Measurements from ENCODE around the gene C11orf16.
A peak's percentile ranks its signal among the peaks of the same experiment; 100 is the strongest.
"Not testable (repeated sequence)": the region's sequence is repeated elsewhere in the genome, so short reads cannot be mapped to it uniquely, and the experiment has no call there.

C11orf16 gene

GRCh38 chr11:8932564-8933180 lies at the start of gene C11orf16:
Gene C11orf16 (minus strand): TSS chr11:8932947. CDS start chr11:8932308, 639 bp downstream.
- no peaks in the 10 kb centered on the region for H3K4me1 Mint-ChIP-seq (ENCODE audit: low read depth)

GRCh38 chr11:8980485-8980884 lies 47.7 kb upstream of the C11orf16 start:
- Mint-ChIP-seq H3K36me3 (ENCODE audit: low read depth) (no peaks in the 10 kb centered on the region), H3K9me3 (no peaks in the 10 kb centered on the region), H3K27me3 (no peaks in the 10 kb centered on the region), H3K4me1 (ENCODE audit: low read depth) (no peaks in the 10 kb centered on the region), H3K4me3 (no peak overlapping the region), H3K27ac (no peak overlapping the region)
- intact Hi-C loops (cut with micrococcal nuclease) = no loop called here

More at GRCh38 chr11:8932564-8933180, at the start of gene C11orf16:
- intact Hi-C loops (cut with micrococcal nuclease) = no loop called here
- no peak within 1 kb of the TSS for H3K27ac Mint-ChIP-seq
- H3K4me3 Mint-ChIP-seq = no peak within 1 kb of the TSS
- no peaks in the 10 kb centered on the region for H3K36me3 Mint-ChIP-seq (ENCODE audit: low read depth)
- no peaks in the 10 kb centered on the region for H3K27me3 Mint-ChIP-seq
- H3K9me3 Mint-ChIP-seq = no peaks in the 10 kb centered on the region

DNA sequence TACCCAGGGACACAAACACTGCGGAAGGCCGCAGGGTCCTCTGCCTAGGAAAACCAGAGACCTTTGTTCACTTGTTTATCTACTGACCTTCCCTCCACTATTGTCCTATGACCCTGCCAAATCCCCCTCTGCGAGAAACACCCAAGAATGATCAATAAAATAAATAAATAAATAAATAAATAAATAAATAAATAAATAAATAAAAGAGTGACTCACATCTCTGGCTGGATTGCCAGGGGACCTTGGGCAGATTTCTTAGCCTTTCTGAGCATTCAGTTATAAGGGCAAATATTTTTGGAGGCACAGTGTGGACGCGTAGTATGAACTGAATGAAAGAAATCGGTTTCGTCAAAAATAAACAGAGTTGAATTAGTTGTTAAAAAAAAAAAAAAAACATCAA lies 46.6 kb upstream of the C11orf16 start:
- H3K27ac Mint-ChIP-seq; H3K36me3 Mint-ChIP-seq (ENCODE audit: low read depth); H3K27me3 Mint-ChIP-seq; intact Hi-C loops (cut with micrococcal nuclease); H3K4me1 Mint-ChIP-seq (ENCODE audit: low read depth); H3K4me3 Mint-ChIP-seq; H3K9me3 Mint-ChIP-seq: not testable (repeated sequence)

GRCh38 chr11:8973121-8973520 lies 40.4 kb upstream of the C11orf16 start:
- peaks cover 8% of the 10 kb centered on the region for H3K4me1 Mint-ChIP-seq (ENCODE audit: low read depth)
- H3K27ac Mint-ChIP-seq = peak overlapping the region; percentile 69
- no peak overlapping the region for H3K4me3 Mint-ChIP-seq
- intact Hi-C loops (cut with micrococcal nuclease) = no loop called here
- no peaks in the 10 kb centered on the region for H3K9me3 Mint-ChIP-seq
- H3K27me3 Mint-ChIP-seq = no peaks in the 10 kb centered on the region
- no peaks in the 10 kb centered on the region for H3K36me3 Mint-ChIP-seq (ENCODE audit: low read depth)

DNA sequence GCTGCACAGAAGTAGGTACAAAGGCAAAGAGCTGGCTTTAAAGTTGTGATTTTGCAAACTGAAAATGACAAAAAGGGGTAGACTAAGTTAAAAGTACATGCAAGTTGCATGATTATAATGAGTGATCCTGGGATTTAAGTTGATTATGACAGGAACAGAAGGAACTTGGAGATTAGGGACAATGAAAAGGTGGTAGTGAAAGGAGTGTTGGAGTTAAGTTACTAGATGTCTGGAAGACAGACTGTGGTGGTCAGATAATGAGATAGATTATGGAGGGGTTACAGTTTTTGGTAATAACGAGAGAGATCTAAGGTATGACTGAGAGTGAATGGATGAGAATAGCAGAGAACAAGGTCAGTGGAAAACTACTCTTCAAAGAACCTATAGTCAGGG lies 39.2 kb upstream of the C11orf16 start:
- Mint-ChIP-seq H3K27me3 (no peaks in the 10 kb centered on the region), H3K9me3 (no peaks in the 10 kb centered on the region), H3K36me3 (ENCODE audit: low read depth) (no peaks in the 10 kb centered on the region), H3K27ac (no peak overlapping the region), H3K4me1 (ENCODE audit: low read depth) (peaks cover 16% of the 10 kb centered on the region), H3K4me3 (no peak overlapping the region)
- intact Hi-C loops (cut with micrococcal nuclease) = no loop called here

- peaks cover 22% of the 10 kb centered on the region for H3K4me1 Mint-ChIP-seq (ENCODE audit: low read depth)
- H3K27ac Mint-ChIP-seq = no peak overlapping the region
- H3K9me3 Mint-ChIP-seq = no peaks in the 10 kb centered on the region
- intact Hi-C loops (cut with micrococcal nuclease) = no loop called here
- H3K36me3 Mint-ChIP-seq (ENCODE audit: low read depth) = no peaks in the 10 kb centered on the region
- H3K4me3 Mint-ChIP-seq = no peak overlapping the region
- H3K27me3 Mint-ChIP-seq = no peaks in the 10 kb centered on the region
Observed at GRCh38 chr11:8971196-8971923, 38.6 kb upstream of the C11orf16 start.

GRCh38 chr11:8967184-8967583 lies 34.4 kb upstream of the C11orf16 start:
- intact Hi-C loops (cut with micrococcal nuclease) = no loop called here
- Mint-ChIP-seq H3K27me3 (no peaks in the 10 kb centered on the region), H3K4me3 (no peak overlapping the region), H3K36me3 (ENCODE audit: low read depth) (peaks cover 10% of the 10 kb centered on the region), H3K9me3 (no peaks in the 10 kb centered on the region), H3K27ac (peak overlapping the region; percentile 68), H3K4me1 (ENCODE audit: low read depth) (peaks cover 37% of the 10 kb centered on the region)

GRCh38 chr11:8964324-8965320 lies 31.9 kb upstream of the C11orf16 start, which contains the start of gene TMEM9B:
Gene TMEM9B (minus strand): TSS chr11:8964442. CDS start chr11:8964313, 129 bp downstream.
- intact Hi-C loops (cut with micrococcal nuclease) = loop anchor here (2.0 to 5.0 kb wide), 5 partner anchors 38 to 276 kb away; partner anchors contain the start of genes AKIP1 and NRIP3
- no peaks in the 10 kb centered on the region for H3K27me3 Mint-ChIP-seq
- H3K9me3 Mint-ChIP-seq = no peaks in the 10 kb centered on the region
- peak within 1 kb of the TSS; percentile 100 for H3K4me3 Mint-ChIP-seq
- peaks cover 15% of the 10 kb centered on the region for H3K36me3 Mint-ChIP-seq (ENCODE audit: low read depth)
- H3K4me1 Mint-ChIP-seq (ENCODE audit: low read depth) = peaks cover 45% of the 10 kb centered on the region
- peak within 1 kb of the TSS; percentile 95 for H3K27ac Mint-ChIP-seq

GRCh38 chr11:8963569-8964323 lies 31.0 kb upstream of the C11orf16 start:
- Mint-ChIP-seq H3K27me3 (no peaks in the 10 kb centered on the region), H3K4me1 (ENCODE audit: low read depth) (peaks cover 45% of the 10 kb centered on the region), H3K9me3 (no peaks in the 10 kb centered on the region), H3K4me3 (peak overlapping the region; percentile 100), H3K27ac (peak overlapping the region; percentile 95), H3K36me3 (ENCODE audit: low read depth) (peaks cover 17% of the 10 kb centered on the region)
- intact Hi-C loops (cut with micrococcal nuclease) = loop anchor here (2.0 to 5.0 kb wide), 5 partner anchors 39 to 275 kb away; partner anchors contain the start of genes AKIP1 and NRIP3

DNA sequence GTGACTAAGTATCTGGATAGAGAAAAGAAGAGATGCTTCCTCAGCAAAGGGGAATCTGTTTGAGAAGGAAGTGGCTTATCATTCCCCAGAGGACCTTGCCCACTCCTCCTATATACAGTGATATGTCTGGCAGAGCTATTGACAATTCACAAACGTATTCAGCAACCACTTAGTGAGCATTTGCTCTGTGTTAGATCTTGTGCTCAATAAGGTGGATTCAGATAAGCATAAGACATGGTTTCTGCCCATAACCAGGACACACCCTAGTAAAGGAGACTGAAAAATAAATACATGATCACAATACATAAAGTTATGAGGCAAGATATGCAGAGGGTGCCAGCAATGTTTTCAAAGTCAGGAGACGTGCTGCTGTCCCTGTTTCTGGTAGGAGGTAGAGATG lies 30.1 kb upstream of the C11orf16 start:
- Mint-ChIP-seq H3K27ac (peak overlapping the region; percentile 95), H3K4me1 (ENCODE audit: low read depth) (peaks cover 45% of the 10 kb centered on the region), H3K4me3 (peak overlapping the region; percentile 32), H3K9me3 (no peaks in the 10 kb centered on the region), H3K36me3 (ENCODE audit: low read depth) (peaks cover 21% of the 10 kb centered on the region), H3K27me3 (no peaks in the 10 kb centered on the region)
- intact Hi-C loops (cut with micrococcal nuclease) = loop anchor here (5.0 kb wide), 3 partner anchors 39 to 54 kb away; partner anchors contain the start of genes AKIP1 and NRIP3

DNA sequence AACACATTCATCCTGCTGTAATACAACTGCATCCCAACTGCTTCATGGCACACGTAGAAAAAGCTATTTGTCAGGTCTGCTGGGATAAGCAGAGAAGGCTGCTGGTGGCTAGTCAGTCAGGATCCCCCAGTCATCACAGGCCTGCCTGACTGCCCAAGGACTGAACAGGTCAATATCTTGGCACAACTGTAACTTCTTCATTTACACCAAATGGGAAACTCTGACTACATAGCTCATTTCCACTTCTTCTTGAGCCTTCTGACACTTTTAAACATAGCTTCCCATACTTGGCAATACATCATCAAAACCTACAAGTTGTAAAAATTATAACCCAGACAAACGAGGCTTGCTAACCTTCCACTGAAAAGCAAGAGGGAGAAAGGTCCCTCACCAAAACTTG lies 28.7 kb upstream of the C11orf16 start:
- Mint-ChIP-seq H3K27me3 (no peaks in the 10 kb centered on the region), H3K4me1 (ENCODE audit: low read depth) (peaks cover 36% of the 10 kb centered on the region), H3K27ac (peak overlapping the region; percentile 44), H3K4me3 (no peak overlapping the region), H3K36me3 (ENCODE audit: low read depth) (peaks cover 32% of the 10 kb centered on the region), H3K9me3 (no peaks in the 10 kb centered on the region)
- intact Hi-C loops (cut with micrococcal nuclease) = loop anchor here (5.0 kb wide), 3 partner anchors 41 to 56 kb away; partner anchors contain the start of genes AKIP1 and NRIP3

DNA sequence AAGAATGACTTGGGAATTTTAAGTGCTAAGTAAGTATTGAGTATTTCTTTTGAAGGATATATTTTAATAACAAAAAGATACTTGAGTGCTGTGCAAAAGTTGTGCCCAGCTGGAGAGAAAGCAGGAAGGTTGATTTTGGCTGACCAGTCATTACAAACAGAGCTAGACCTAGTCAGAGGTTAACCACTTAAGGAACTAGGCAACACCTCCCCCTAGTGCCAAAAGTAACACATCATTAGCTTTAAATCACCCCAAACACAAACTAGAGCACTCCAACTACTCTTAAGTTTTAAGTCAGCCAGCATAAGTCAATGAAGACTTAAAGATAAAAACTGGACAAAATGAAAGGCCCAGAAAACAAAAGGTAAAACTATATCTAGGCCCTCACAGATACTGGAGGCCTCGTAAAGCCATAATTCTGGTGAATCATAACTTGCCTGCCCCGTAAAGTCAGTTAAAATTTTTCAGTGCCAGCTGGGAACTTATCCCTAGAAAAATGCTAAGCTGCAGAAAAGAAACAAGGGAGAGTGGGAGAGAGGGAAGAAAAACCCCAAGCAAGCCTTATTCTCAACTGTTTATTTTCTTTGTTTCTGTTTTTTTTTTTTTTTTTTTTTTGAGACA lies 26.9 kb upstream of the C11orf16 start:
- intact Hi-C loops (cut with micrococcal nuclease) = loop anchor here (5.0 to 10.0 kb wide), 6 partner anchors 43 to 735 kb away; partner anchors contain the start of genes AKIP1 and NRIP3
- Mint-ChIP-seq H3K27me3 (no peaks in the 10 kb centered on the region), H3K36me3 (ENCODE audit: low read depth) (peaks cover 49% of the 10 kb centered on the region), H3K27ac (no peak overlapping the region), H3K4me3 (no peak overlapping the region), H3K4me1 (ENCODE audit: low read depth) (peaks cover 27% of the 10 kb centered on the region), H3K9me3 (no peaks in the 10 kb centered on the region)

Measured in dendritic cell treated with granulocyte-macrophage colony-stimulating factor and Interleukin-4, amounts not matched to agents 40 ng/mL and 50 ng/mL, for 4 days (primary cell).